ENCODE data around the gene CBX2.

The CBX2 gene

GRCh38 chr17:79777894-79778503 lies at the start of gene CBX2:
CBX2 (plus strand) TSS chr17:79778148; CDS start chr17:79778236, 88 bp downstream.
- Histone ChIP-seq H3K36me3 (ENCODE audit: control insufficient read depth in 1 of 2, insufficient read depth in 2 of 2, low read length in 2 of 2) (no peaks in the 10 kb centered on the region), H3K27ac (ENCODE audit: low read length) (no peak within 1 kb of the TSS), H3K4me1 (ENCODE audit: control insufficient read depth in 1 of 2, insufficient read depth in 2 of 2, low read length in 2 of 2) (peaks cover 0 to 21% of the 10 kb centered on the region in 2 donors), H3K27me3 (ENCODE audit: low read depth, low read length) (peaks cover 48% of the 10 kb centered on the region), H3K4me3 (ENCODE audit: low read depth in 1 of 2, low read length in 2 of 2) (peak within 1 kb of the TSS; percentile 26 to 58), H3K9me3 (ENCODE audit: control insufficient read depth in 1 of 2, low read length in 2 of 2) (no peaks in the 10 kb centered on the region)

- peak overlapping the region; percentile 55 to 68 for H3K4me3 ChIP-seq (ENCODE audit: low read depth in 1 of 2, low read length in 2 of 2)
- no peaks in the 10 kb centered on the region for H3K27me3 ChIP-seq (ENCODE audit: low read depth, low read length)
- H3K27ac ChIP-seq (ENCODE audit: low read length), result no peak overlapping the region
- H3K36me3 ChIP-seq (ENCODE audit: control insufficient read depth in 1 of 2, insufficient read depth in 2 of 2, low read length in 2 of 2), result no peaks in the 10 kb centered on the region
- H3K9me3 ChIP-seq (ENCODE audit: control insufficient read depth in 1 of 2, low read length in 2 of 2), result no peaks in the 10 kb centered on the region
- H3K4me1 ChIP-seq (ENCODE audit: control insufficient read depth in 1 of 2, insufficient read depth in 2 of 2, low read length in 2 of 2), result peaks cover 0 to 10% of the 10 kb centered on the region in 2 donors
These were observed 49.6 kb upstream of the CBX2 start for GRCh38 chr17:79728169-79728907.

- Histone ChIP-seq H3K27me3 (ENCODE audit: low read depth, low read length) (no peaks in the 10 kb centered on the region), H3K36me3 (ENCODE audit: control insufficient read depth in 1 of 2, insufficient read depth in 2 of 2, low read length in 2 of 2) (no peaks in the 10 kb centered on the region), H3K27ac (ENCODE audit: low read length) (no peak overlapping the region), H3K4me1 (ENCODE audit: control insufficient read depth in 1 of 2, insufficient read depth in 2 of 2, low read length in 2 of 2) (peaks cover 0 to 10% of the 10 kb centered on the region in 2 donors), H3K4me3 (ENCODE audit: low read depth in 1 of 2, low read length in 2 of 2) (peak overlapping the region; percentile 55 to 68), H3K9me3 (ENCODE audit: control insufficient read depth in 1 of 2, low read length in 2 of 2) (no peaks in the 10 kb centered on the region)
These were observed 49.0 kb upstream of the CBX2 start for GRCh38 chr17:79728908-79729471.

- no peaks in the 10 kb centered on the region for H3K9me3 ChIP-seq (ENCODE audit: control insufficient read depth in 1 of 2, low read length in 2 of 2)
- H3K4me3 ChIP-seq (ENCODE audit: low read depth in 1 of 2, low read length in 2 of 2), result no peak overlapping the region
- no peaks in the 10 kb centered on the region for H3K36me3 ChIP-seq (ENCODE audit: control insufficient read depth in 1 of 2, insufficient read depth in 2 of 2, low read length in 2 of 2)
- no peaks in the 10 kb centered on the region for H3K27me3 ChIP-seq (ENCODE audit: low read depth, low read length)
- H3K4me1 ChIP-seq (ENCODE audit: control insufficient read depth in 1 of 2, insufficient read depth in 2 of 2, low read length in 2 of 2), result peaks cover 0 to 10% of the 10 kb centered on the region in 2 donors
- no peak overlapping the region for H3K27ac ChIP-seq (ENCODE audit: low read length)
These were observed 48.2 kb upstream of the CBX2 start for GRCh38 chr17:79729761-79730160.

- Histone ChIP-seq H3K4me1 (ENCODE audit: control insufficient read depth in 1 of 2, insufficient read depth in 2 of 2, low read length in 2 of 2) (peaks cover 0 to 10% of the 10 kb centered on the region in 2 donors), H3K36me3 (ENCODE audit: control insufficient read depth in 1 of 2, insufficient read depth in 2 of 2, low read length in 2 of 2) (no peaks in the 10 kb centered on the region), H3K27me3 (ENCODE audit: low read depth, low read length) (no peaks in the 10 kb centered on the region), H3K4me3 (ENCODE audit: low read depth in 1 of 2, low read length in 2 of 2) (no peak overlapping the region), H3K27ac (ENCODE audit: low read length) (no peak overlapping the region), H3K9me3 (ENCODE audit: control insufficient read depth in 1 of 2, low read length in 2 of 2) (no peaks in the 10 kb centered on the region)
These were observed 47.5 kb upstream of the CBX2 start for GRCh38 chr17:79730437-79730768.

GRCh38 chr17:79730769-79731483 lies 47.0 kb upstream of the CBX2 start, which contains the start of gene ENPP7:
ENPP7 (plus strand) TSS chr17:79730943; CDS start chr17:79731140, 197 bp downstream.
- H3K4me3 ChIP-seq (ENCODE audit: low read depth in 1 of 2, low read length in 2 of 2), result no peak within 1 kb of the TSS
- no peaks in the 10 kb centered on the region for H3K36me3 ChIP-seq (ENCODE audit: control insufficient read depth in 1 of 2, insufficient read depth in 2 of 2, low read length in 2 of 2)
- no peaks in the 10 kb centered on the region for H3K27me3 ChIP-seq (ENCODE audit: low read depth, low read length)
- H3K27ac ChIP-seq (ENCODE audit: low read length), result no peak within 1 kb of the TSS
- no peaks in the 10 kb centered on the region for H3K9me3 ChIP-seq (ENCODE audit: control insufficient read depth in 1 of 2, low read length in 2 of 2)
- H3K4me1 ChIP-seq (ENCODE audit: control insufficient read depth in 1 of 2, insufficient read depth in 2 of 2, low read length in 2 of 2), result peaks cover 0 to 10% of the 10 kb centered on the region in 2 donors

- no peaks in the 10 kb centered on the region for H3K27me3 ChIP-seq (ENCODE audit: low read depth, low read length)
- peak overlapping the region in 1 of 2 donors; percentile 47 for H3K4me3 ChIP-seq (ENCODE audit: low read depth in 1 of 2, low read length in 2 of 2)
- no peaks in the 10 kb centered on the region for H3K36me3 ChIP-seq (ENCODE audit: control insufficient read depth in 1 of 2, insufficient read depth in 2 of 2, low read length in 2 of 2)
- H3K9me3 ChIP-seq (ENCODE audit: control insufficient read depth in 1 of 2, low read length in 2 of 2), result no peaks in the 10 kb centered on the region
- H3K4me1 ChIP-seq (ENCODE audit: control insufficient read depth in 1 of 2, insufficient read depth in 2 of 2, low read length in 2 of 2), result peaks cover 0 to 10% of the 10 kb centered on the region in 2 donors
- H3K27ac ChIP-seq (ENCODE audit: low read length), result no peak overlapping the region
These were observed 45.7 kb upstream of the CBX2 start for GRCh38 chr17:79732254-79732653.

- H3K4me3 ChIP-seq (ENCODE audit: low read depth in 1 of 2, low read length in 2 of 2), result peak overlapping the region; percentile 34 to 47
- no peaks in the 10 kb centered on the region for H3K36me3 ChIP-seq (ENCODE audit: control insufficient read depth in 1 of 2, insufficient read depth in 2 of 2, low read length in 2 of 2)
These were observed 44.9 kb upstream of the CBX2 start for GRCh38 chr17:79732804-79733691.

GRCh38 chr17:79733692-79734070 lies 44.3 kb upstream of the CBX2 start:
- Histone ChIP-seq H3K4me1 (ENCODE audit: control insufficient read depth in 1 of 2, insufficient read depth in 2 of 2, low read length in 2 of 2) (peaks cover 0 to 4% of the 10 kb centered on the region in 2 donors), H3K36me3 (ENCODE audit: control insufficient read depth in 1 of 2, insufficient read depth in 2 of 2, low read length in 2 of 2) (no peaks in the 10 kb centered on the region), H3K27ac (ENCODE audit: low read length) (no peak overlapping the region), H3K9me3 (ENCODE audit: control insufficient read depth in 1 of 2, low read length in 2 of 2) (no peaks in the 10 kb centered on the region), H3K4me3 (ENCODE audit: low read depth in 1 of 2, low read length in 2 of 2) (no peak overlapping the region), H3K27me3 (ENCODE audit: low read depth, low read length) (no peaks in the 10 kb centered on the region)

More at GRCh38 chr17:79732804-79733691, 44.9 kb upstream of the CBX2 start:
- H3K9me3 ChIP-seq (ENCODE audit: control insufficient read depth in 1 of 2, low read length in 2 of 2), result no peaks in the 10 kb centered on the region
- no peak overlapping the region for H3K27ac ChIP-seq (ENCODE audit: low read length)
- H3K4me1 ChIP-seq (ENCODE audit: control insufficient read depth in 1 of 2, insufficient read depth in 2 of 2, low read length in 2 of 2), result peaks cover 0 to 9% of the 10 kb centered on the region in 2 donors
- H3K27me3 ChIP-seq (ENCODE audit: low read depth, low read length), result no peaks in the 10 kb centered on the region

- Histone ChIP-seq H3K9me3 (ENCODE audit: control insufficient read depth in 1 of 2, low read length in 2 of 2) (no peaks in the 10 kb centered on the region), H3K27me3 (ENCODE audit: low read depth, low read length) (no peaks in the 10 kb centered on the region), H3K27ac (ENCODE audit: low read length) (no peak overlapping the region), H3K4me1 (ENCODE audit: control insufficient read depth in 1 of 2, insufficient read depth in 2 of 2, low read length in 2 of 2) (no peaks in the 10 kb centered on the region), H3K4me3 (ENCODE audit: low read depth in 1 of 2, low read length in 2 of 2) (no peak overlapping the region), H3K36me3 (ENCODE audit: control insufficient read depth in 1 of 2, insufficient read depth in 2 of 2, low read length in 2 of 2) (no peaks in the 10 kb centered on the region)
These were observed 42.9 kb upstream of the CBX2 start for GRCh38 chr17:79735096-79735495.

Measured in muscle layer of duodenum (tissue), 2 donors.